Measurements from ENCODE around the gene ISOC1. TPM values are rescaled to one million over a fixed set of nuclear protein-coding genes. Genes with fewer than 3 reads are reported as not detected.

ISOC1 gene
- total and polyA plus RNA-seq, 2 donors (not counting 1 experiment from before 2014, with no cell fraction given): 7.5 to 10.6 TPM

DNA sequence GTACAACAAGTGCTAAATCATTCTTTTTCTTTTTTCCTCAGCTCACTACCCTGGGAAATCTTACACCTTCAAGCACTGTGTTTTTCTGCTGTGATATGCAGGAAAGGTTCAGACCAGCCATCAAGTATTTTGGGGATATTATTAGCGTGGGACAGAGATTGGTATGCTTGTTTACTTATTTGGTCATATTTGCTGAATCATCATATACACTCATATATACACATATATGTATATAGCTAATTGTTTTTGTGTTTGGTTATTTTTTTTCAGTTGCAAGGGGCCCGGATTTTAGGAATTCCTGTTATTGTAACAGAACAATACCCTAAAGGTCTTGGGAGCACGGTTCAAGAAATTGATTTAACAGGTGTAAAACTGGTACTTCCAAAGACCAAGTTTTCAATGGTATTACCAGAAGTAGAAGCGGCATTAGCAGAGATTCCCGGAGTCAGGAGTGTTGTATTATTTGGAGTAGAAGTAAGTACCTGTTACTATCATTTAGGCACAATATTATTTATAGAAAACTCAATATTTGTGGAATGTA is 10.4 kb downstream of the ISOC1 start:
- no peak for DNase-seq
- H3K9me3 Mint-ChIP-seq (ENCODE audit: insufficient read depth): no peaks in the 10 kb centered on the region
- H3K4me1 ChIP-seq (ENCODE audit: control insufficient read depth in 2 of 2, insufficient read depth in 2 of 2, low read length in 2 of 2): no peaks in the 10 kb centered on the region
- no peaks in the 10 kb centered on the region for H3K9me3 ChIP-seq (ENCODE audit: control extremely low read depth in 1 of 3, control insufficient read depth in 2 of 3, insufficient read depth in 1 of 3, low read length in 2 of 3)
- ChIA-PET POLR2A (no interaction called here), CTCF (no interaction called here)
- ATAC-seq (ENCODE audit: low read depth): no peak
- H3K4me1 Mint-ChIP-seq: no peaks in the 10 kb centered on the region
- TF ChIP-seq, protein P1, sequence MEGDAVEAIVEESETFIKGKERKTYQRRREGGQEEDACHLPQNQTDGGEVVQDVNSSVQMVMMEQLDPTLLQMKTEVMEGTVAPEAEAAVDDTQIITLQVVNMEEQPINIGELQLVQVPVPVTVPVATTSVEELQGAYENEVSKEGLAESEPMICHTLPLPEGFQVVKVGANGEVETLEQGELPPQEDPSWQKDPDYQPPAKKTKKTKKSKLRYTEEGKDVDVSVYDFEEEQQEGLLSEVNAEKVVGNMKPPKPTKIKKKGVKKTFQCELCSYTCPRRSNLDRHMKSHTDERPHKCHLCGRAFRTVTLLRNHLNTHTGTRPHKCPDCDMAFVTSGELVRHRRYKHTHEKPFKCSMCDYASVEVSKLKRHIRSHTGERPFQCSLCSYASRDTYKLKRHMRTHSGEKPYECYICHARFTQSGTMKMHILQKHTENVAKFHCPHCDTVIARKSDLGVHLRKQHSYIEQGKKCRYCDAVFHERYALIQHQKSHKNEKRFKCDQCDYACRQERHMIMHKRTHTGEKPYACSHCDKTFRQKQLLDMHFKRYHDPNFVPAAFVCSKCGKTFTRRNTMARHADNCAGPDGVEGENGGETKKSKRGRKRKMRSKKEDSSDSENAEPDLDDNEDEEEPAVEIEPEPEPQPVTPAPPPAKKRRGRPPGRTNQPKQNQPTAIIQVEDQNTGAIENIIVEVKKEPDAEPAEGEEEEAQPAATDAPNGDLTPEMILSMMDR (IDR thresholded peaks at IDR 0.05): no peak
- WGBS (ENCODE audit: insufficient coverage): no CpG with 5 or more reads among the region's 5 CpGs
- H3K79me2 ChIP-seq (ENCODE audit: control insufficient read depth, insufficient read depth, low read length): no peaks in the 10 kb centered on the region
- no peak overlapping the region for H2AFZ ChIP-seq (ENCODE audit: insufficient read depth, low read depth, low read length, poor library complexity, severe bottlenecking)
- H3K27ac ChIP-seq (ENCODE audit: low read length in 2 of 2): no peak overlapping the region
- H3K4me3 ChIP-seq (ENCODE audit: control extremely low read depth in 1 of 5, extremely low read depth in 1 of 5, insufficient read depth in 1 of 5, low read depth in 2 of 5, low read length in 4 of 5): no peak overlapping the region
- H3K4me2 ChIP-seq (replicated peaks; ENCODE audit: low read depth, low read length, poor library complexity, severe bottlenecking): no peak overlapping the region
- no peak overlapping the region for H3K4me3 Mint-ChIP-seq
- no peaks in the 10 kb centered on the region for H3K27me3 ChIP-seq (replicated peaks in 1 of 4; ENCODE audit: control extremely low read depth in 1 of 4, control insufficient read depth in 3 of 4, insufficient read depth in 4 of 4, low read length in 3 of 4)
- no peaks in the 10 kb centered on the region for H3K27me3 Mint-ChIP-seq
- no peak overlapping the region for H3K27ac Mint-ChIP-seq
- intact Hi-C loops (cut with micrococcal nuclease): no loop called here
- H4K20me1 ChIP-seq (ENCODE audit: control insufficient read depth, insufficient read depth, low read length, poor library complexity, severe bottlenecking): peaks cover 6% of the 10 kb centered on the region
- H3K9ac ChIP-seq (ENCODE audit: low read length): no peak overlapping the region
- H3K36me3 ChIP-seq (replicated peaks in 1 of 2; ENCODE audit: control extremely low read depth in 1 of 2, control insufficient read depth in 1 of 2, extremely low read depth in 1 of 2, insufficient read depth in 2 of 2, low read length in 1 of 2): peaks cover 5 to 10% of the 10 kb centered on the region in 2 experiments

DNA sequence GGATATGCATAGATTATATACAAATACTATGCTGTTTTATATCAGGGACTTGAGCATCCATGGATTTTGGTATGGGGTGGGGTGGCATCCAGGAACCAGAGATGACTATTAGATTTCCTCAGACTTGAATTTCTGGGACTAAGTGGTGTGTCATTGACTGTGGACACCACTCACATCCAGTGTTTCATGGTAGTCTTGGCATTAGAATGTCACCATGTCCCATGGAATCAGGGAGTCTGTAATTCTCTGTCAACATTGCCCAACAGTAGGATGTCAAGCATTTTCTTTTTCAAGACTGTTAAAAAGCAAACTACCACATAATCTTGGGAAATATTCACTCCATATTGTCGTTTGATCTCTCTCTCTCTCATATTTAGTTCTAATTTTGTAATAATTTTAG is 13.1 kb downstream of the ISOC1 start:
- no peaks in the 10 kb centered on the region for H3K4me1 ChIP-seq (ENCODE audit: control insufficient read depth in 2 of 2, insufficient read depth in 2 of 2, low read length in 2 of 2)
- H3K27ac Mint-ChIP-seq: no peak overlapping the region
- ATAC-seq (ENCODE audit: low read depth): no peak
- no peaks in the 10 kb centered on the region for H3K9me3 ChIP-seq (ENCODE audit: control extremely low read depth in 1 of 3, control insufficient read depth in 2 of 3, insufficient read depth in 1 of 3, low read length in 2 of 3)
- no peak overlapping the region for H3K4me2 ChIP-seq (replicated peaks; ENCODE audit: low read depth, low read length, poor library complexity, severe bottlenecking)
- no peak overlapping the region for H3K4me3 ChIP-seq (ENCODE audit: control extremely low read depth in 1 of 5, extremely low read depth in 1 of 5, insufficient read depth in 1 of 5, low read depth in 2 of 5, low read length in 4 of 5)
- no peak overlapping the region for H3K4me3 Mint-ChIP-seq
- H3K27ac ChIP-seq (ENCODE audit: low read length in 2 of 2): no peak overlapping the region
- no peak for DNase-seq
- no peaks in the 10 kb centered on the region for H3K79me2 ChIP-seq (ENCODE audit: control insufficient read depth, insufficient read depth, low read length)
- no peaks in the 10 kb centered on the region for H3K4me1 Mint-ChIP-seq
- peaks cover 7 to 10% of the 10 kb centered on the region in 2 experiments for H3K36me3 ChIP-seq (replicated peaks in 1 of 2; ENCODE audit: control extremely low read depth in 1 of 2, control insufficient read depth in 1 of 2, extremely low read depth in 1 of 2, insufficient read depth in 2 of 2, low read length in 1 of 2)
- no peaks in the 10 kb centered on the region for H4K20me1 ChIP-seq (ENCODE audit: control insufficient read depth, insufficient read depth, low read length, poor library complexity, severe bottlenecking)
- ChIA-PET POLR2A (no interaction called here), CTCF (no interaction called here)
- no CpG with 5 or more reads among the region's 1 CpG for WGBS (ENCODE audit: insufficient coverage)
- H3K9ac ChIP-seq (ENCODE audit: low read length): no peak overlapping the region
- intact Hi-C loops (cut with micrococcal nuclease): no loop called here
- no peaks in the 10 kb centered on the region for H3K27me3 Mint-ChIP-seq
- H3K9me3 Mint-ChIP-seq (ENCODE audit: insufficient read depth): no peaks in the 10 kb centered on the region
- no peak overlapping the region for H2AFZ ChIP-seq (ENCODE audit: insufficient read depth, low read depth, low read length, poor library complexity, severe bottlenecking)
- H3K27me3 ChIP-seq (replicated peaks in 1 of 4; ENCODE audit: control extremely low read depth in 1 of 4, control insufficient read depth in 3 of 4, insufficient read depth in 4 of 4, low read length in 3 of 4): no peaks in the 10 kb centered on the region
- no peak for TF ChIP-seq EZH2 (IDR thresholded peaks at IDR 0.05; ENCODE audit: borderline replicate concordance, insufficient read depth, low read depth, low read length, poor library complexity, severe bottlenecking)
